Renal cortical epithelial cell (primary cell): ENCODE data around the gene ZNF530. TPM values are rescaled to one million over a fixed set of nuclear protein-coding genes. Genes with fewer than 3 reads are reported as not detected.
A peak's percentile ranks its signal among the peaks of the same experiment; 100 is the strongest.

Experiments
- DNase-seq: peaks from one replicate; pipeline ENCODE4 v3.0.0-alpha.2; 2011; ENCODE audit warnings: low read depth
- total RNA-seq: library from RNA; depleted of rRNA; stranded (reverse); fragments of >200 nt; gene quantifications from 2 replicates; pipeline ENCODE4 v1.2.3, GENCODE V29; 2014

The ZNF530 gene
- total RNA-seq, 1 donor from 2014 or later = 3.8 TPM

- DNase-seq = peak; percentile 87
Observed at GRCh38 chr19:57613941-57614743, 14.5 kb downstream of the ZNF530 start, which contains the start of gene ZNF134. TSS of gene ZNF134 (plus strand) at chr19:57614242. CDS start at chr19:57619469, 5,227 bp downstream.

GRCh38 chr19:57615346-57615745 is 15.7 kb downstream of the ZNF530 start:
- no peak for DNase-seq

DNA sequence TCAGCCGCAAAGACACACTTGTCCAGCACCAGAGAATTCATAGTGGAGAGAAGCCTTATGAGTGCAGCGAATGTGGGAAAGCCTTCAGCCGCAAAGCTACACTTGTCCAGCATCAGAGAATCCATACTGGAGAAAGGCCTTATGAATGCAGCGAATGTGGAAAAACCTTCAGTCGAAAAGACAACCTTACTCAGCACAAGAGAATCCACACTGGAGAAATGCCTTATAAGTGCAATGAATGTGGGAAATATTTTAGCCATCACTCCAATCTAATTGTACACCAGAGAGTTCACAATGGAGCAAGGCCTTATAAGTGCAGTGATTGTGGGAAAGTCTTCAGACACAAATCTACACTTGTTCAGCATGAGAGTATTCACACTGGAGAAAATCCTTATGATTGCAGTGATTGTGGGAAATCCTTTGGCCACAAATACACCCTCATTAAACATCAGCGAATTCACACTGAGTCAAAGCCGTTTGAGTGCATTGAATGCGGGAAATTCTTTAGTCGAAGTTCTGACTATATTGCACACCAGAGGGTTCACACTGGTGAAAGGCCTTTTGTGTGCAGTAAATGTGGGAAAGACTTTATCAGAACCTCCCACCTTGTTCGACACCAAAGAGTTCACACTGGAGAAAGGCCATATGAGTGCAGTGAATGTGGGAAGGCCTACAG is 21.1 kb downstream of the ZNF530 start:
- DNase-seq = peak; percentile 11

- DNase-seq = no peak
Observed at GRCh38 chr19:57623091-57623490, 23.4 kb downstream of the ZNF530 start.

- DNase-seq = peak; percentile 88
Observed at GRCh38 chr19:57632987-57633831, 33.5 kb downstream of the ZNF530 start, which contains the start of gene ZNF211. TSS of gene ZNF211 (plus strand) at chr19:57633168. CDS start at chr19:57633347, 179 bp downstream.

DNA sequence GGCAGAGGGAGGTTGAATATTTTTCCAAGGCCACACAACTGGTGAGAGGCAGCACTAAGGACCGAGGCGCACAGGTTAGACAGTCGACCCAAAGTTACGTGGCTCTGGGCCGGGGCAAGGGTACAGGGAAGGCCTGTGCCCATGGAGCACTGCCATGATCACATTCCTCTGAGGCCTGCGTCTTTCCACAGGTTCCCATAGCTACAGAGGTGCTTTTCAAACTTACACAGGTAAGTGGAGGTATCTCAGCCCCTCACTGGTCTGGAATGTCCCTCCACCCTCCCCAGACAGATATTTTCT is 34.1 kb downstream of the ZNF530 start:
- DNase-seq = no peak

DNA sequence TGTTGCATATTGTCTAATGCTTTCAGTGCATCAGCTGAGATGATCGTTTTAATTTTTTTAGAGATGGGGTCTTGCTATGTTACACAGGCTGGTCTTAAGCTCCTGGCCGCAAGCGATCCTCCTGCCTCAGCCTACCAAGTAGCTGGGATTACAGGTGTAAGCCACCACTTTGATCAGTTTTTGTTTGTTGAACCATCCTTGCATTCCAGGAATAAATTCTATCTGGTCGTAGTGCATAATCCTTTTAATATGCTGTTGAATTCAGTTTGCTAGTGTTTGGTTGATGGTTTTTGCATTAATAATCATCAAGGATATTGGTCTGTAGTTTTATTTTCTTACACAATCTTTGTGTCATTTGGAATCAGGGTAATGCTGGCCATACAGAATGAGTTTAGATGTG is 37.7 kb downstream of the ZNF530 start:
- DNase-seq = no peak

GRCh38 chr19:57641715-57642234 is 42.1 kb downstream of the ZNF530 start:
- DNase-seq = no peak

DNA sequence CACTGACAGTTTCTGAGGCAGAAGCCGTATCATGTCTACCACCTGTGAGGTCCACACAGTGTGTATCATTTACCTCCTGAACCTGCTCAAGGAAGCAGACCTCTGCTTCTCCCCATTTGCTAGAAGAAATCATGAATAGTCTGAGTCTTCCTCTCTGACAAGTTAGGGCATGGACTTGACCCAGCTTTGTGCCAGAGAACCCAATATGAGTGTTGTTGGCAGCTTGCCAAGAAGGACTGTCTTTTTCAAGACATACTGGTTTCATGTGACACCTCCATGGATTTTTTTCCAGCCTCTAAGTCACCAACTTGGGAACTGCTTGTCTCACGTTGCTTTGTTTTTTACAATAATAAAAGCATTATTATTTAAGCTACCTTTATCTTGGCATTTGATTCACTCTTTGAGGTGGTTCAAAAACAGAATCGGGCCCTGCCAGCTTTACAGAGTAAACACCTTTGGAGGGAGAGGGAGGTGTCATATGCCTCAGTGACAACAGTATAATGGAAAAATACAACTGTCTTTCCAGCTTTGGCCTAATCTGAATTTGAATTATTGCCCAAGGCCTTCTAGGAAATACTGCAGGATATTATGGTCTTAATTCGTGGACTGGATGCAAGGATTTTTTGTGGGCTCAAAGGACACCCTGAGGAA is 42.8 kb downstream of the ZNF530 start:
- DNase-seq = no peak

DNA sequence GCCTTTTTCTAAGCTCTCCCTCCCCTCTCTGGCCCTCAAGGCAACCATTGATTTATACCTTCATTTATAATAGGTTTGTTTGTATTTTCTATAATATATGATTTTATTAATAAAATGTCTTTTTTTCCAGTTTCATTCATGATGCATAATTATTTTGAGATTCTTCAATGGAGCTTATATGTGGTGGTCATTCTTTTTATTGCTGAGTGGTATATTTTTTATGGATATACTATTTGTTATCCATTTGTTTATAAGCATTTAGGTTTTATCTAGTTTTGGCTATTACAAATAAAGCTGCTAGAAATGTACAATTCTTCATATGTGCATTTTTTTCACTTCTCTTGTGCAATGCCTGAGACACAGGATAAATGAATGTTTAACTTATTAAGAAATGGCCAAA is 44.0 kb downstream of the ZNF530 start:
- DNase-seq = no peak

GRCh38 chr19:57648331-57649003 is 48.8 kb downstream of the ZNF530 start:
- no peak for DNase-seq

- DNase-seq = no peak
Observed at GRCh38 chr19:57651654-57651996, 51.9 kb downstream of the ZNF530 start.

GRCh38 chr19:57653689-57654088 is 54.0 kb downstream of the ZNF530 start:
- DNase-seq = no peak

- DNase-seq = no peak
Observed at GRCh38 chr19:57655443-57655842, 55.8 kb downstream of the ZNF530 start.

DNA sequence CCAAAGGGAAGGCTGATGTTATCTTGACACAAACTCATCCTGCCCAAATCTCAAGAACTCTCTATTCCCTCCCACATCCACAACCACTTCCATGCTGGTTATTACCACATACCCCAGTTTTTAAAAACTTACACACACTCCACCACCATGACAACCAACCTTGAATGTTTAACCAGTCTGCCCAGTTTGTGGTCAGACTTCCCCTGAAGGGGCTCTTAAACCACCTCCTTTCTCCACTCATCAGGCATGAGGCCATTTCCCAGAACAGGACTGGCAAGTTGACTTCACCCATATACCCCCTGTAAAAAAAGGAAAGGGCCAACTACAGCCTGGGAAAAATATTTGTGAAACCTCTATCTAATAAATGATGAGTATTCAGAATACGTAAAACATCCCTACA is 56.7 kb downstream of the ZNF530 start:
- DNase-seq = no peak

Other genes with a start within 250 kb of the ZNF530 start
- 12.2 and 13.5 TPM in 2 replicates for gene ZNF304, start 248.6 kb upstream of the ZNF530 start, total RNA-seq
- 15.5 and 17.2 TPM in 2 replicates for gene TRAPPC2B, start 236.3 kb upstream of the ZNF530 start, total RNA-seq
- gene ZNF547, start 236.3 kb upstream of the ZNF530 start, total RNA-seq = 1.9 and 7.3 TPM in 2 replicates
- gene ZNF548, start 210.0 kb upstream of the ZNF530 start, total RNA-seq = 23.4 and 24.9 TPM in 2 replicates
- 7.6 and 19.4 TPM in 2 replicates for gene ZNF17, start 188.7 kb upstream of the ZNF530 start, total RNA-seq
- gene ZNF749, start 164.6 kb upstream of the ZNF530 start, total RNA-seq = 11.6 and 15.8 TPM in 2 replicates
- 0.35 and 0.75 TPM in 2 replicates for gene VN1R1, start 142.7 kb upstream of the ZNF530 start, total RNA-seq
- 18.9 and 23.5 TPM in 2 replicates for gene ZNF772, start 122.3 kb upstream of the ZNF530 start, total RNA-seq
- 6.3 and 10.2 TPM in 2 replicates for gene ZNF419, start 112.1 kb upstream of the ZNF530 start, total RNA-seq
- 18.9 and 22.1 TPM in 2 replicates for gene ZNF773, start 99.9 kb upstream of the ZNF530 start, total RNA-seq
- 7.5 and 9.2 TPM in 2 replicates for gene ZNF549, start 72.5 kb upstream of the ZNF530 start, total RNA-seq
- 5.2 and 8.4 TPM in 2 replicates for gene ZNF550, start 40.0 kb upstream of the ZNF530 start, total RNA-seq
- gene ZNF416, start 21.0 kb upstream of the ZNF530 start, total RNA-seq = 4.3 and 6.4 TPM in 2 replicates
- 5.0 and 8.3 TPM in 2 replicates for gene ZIK1, start 15.7 kb upstream of the ZNF530 start, total RNA-seq
- gene ZNF134, start 14.4 kb downstream of the ZNF530 start, total RNA-seq = 15.6 and 23.8 TPM in 2 replicates
- 7.8 and 17.2 TPM in 2 replicates for gene ZNF211, start 33.3 kb downstream of the ZNF530 start, total RNA-seq
- not detected in 2 replicates for gene ZSCAN4, start 69.0 kb downstream of the ZNF530 start, total RNA-seq
- gene ZNF551, start 82.1 kb downstream of the ZNF530 start, total RNA-seq = 6.8 and 8.6 TPM in 2 replicates
- gene ZNF154, start 109.3 kb downstream of the ZNF530 start, total RNA-seq = 1.7 and 4.2 TPM in 2 replicates
- gene ZNF671, start 127.7 kb downstream of the ZNF530 start, total RNA-seq = 5.9 and 10.5 TPM in 2 replicates
- gene ZNF776, start 146.9 kb downstream of the ZNF530 start, total RNA-seq = 13.2 and 18.5 TPM in 2 replicates
- gene ZNF586, start 169.8 kb downstream of the ZNF530 start, total RNA-seq = 16.2 and 18.1 TPM in 2 replicates
- gene ZNF552, start 215.0 kb downstream of the ZNF530 start, total RNA-seq = 11.8 and 17.7 TPM in 2 replicates
- gene ZNF587B, start 230.4 kb downstream of the ZNF530 start, total RNA-seq = 29.9 and 35.1 TPM in 2 replicates
- gene ZNF587, start 250.0 kb downstream of the ZNF530 start, total RNA-seq = 29.0 and 75.3 TPM in 2 replicates